A549 (cell line): ENCODE measurements around the gene GGPS1.

Experiments used
- RAD21 ChIP-seq, 2 experiments: fragments of >200 bp in 1 of 2; sonication (Bioruptor Twin) in 1 of 2; formaldehyde crosslinking in 1 of 2; IDR thresholded peaks in 1 of 2; conservative IDR thresholded peaks in 1 of 2; 2 replicates in 1 of 2; 3 replicates in 1 of 2; pipeline ENCODE4 v1.6.1; 2012 to 2018; ENCODE audit warnings: inconsistent platforms in 1 of 2
- SREBF2 ChIP-seq: fragments of 450-650 bp; IDR thresholded peaks from 2 replicates; pipeline ENCODE4 v1.6.1; 2014; ENCODE audit warnings: mild to moderate bottlenecking, moderate library complexity

GRCh38 chr1:235313931-235314678, 14.3 kb upstream of the GGPS1 start:
- TF ChIP-seq RAD21 (conservative IDR thresholded peaks at IDR 0.05 in 1 of 2, IDR thresholded peaks at IDR 0.05 in 1 of 2) (no peak), SREBF2 (no peak)
